Epithelial cell of esophagus (primary cell): ENCODE results near the gene GFOD1.
A peak's percentile ranks its signal among the peaks of the same experiment; 100 is the strongest.

ENCODE experiments used
- DNase-seq: peaks from one replicate; pipeline ENCODE4 v3.0.0; 2010; ENCODE audit warnings: low read depth
- H3K4me3 ChIP-seq: 2 replicates; pipeline ENCODE4 v1.5.1; 2011; ENCODE audit warnings: mild to moderate bottlenecking, low read length, control low read depth
- TF ChIP-seq, protein P1 (sequence below): IDR thresholded peaks from 2 replicates; pipeline ENCODE4 v1.5.1; 2011; ENCODE audit warnings: low read depth, mild to moderate bottlenecking, low read length, control low read depth, inconsistent platforms; ENCODE audit not compliant: insufficient read depth; ENCODE audit errors: missing control alignments

GFOD1 gene

DNA sequence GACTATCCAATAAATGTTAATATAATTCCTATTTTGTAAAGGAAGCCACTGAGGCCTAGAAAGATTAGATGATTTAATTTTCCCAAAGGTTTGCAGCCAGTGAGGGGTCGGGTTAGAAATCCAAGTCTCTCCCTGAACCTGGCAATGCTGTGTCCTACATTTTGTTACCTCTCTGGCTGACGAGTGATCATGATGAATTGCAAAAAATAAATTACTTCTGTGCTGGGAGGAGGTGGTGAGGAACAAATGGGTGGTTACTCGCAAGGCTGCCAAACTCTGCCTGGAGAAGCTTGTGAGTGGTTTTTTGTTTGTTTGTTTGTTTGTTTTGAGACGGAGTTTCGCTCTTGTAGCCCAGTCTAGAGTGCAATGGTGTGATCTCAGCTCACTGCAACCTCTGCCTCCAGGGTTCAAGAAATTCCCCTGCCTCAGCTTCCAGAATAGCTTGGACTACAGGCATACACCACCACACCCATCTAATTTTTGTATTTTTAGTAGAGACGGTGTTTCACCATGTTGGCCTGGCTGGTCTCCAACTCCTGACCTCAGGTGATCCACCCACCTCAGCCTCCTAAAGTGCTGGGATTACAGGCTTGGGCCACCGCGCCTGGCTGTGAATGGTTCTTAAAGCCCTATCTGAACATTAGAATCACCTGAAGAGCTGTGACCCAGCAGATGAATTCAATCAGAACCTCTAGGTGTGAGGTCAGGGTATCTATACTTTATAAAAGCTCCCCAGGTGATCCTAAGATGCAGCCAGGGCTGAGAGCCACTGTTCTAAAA, 138.9 kb downstream of the GFOD1 start:
- no peak for DNase-seq
- H3K4me3 ChIP-seq = no peak overlapping the region
- TF ChIP-seq, protein P1, sequence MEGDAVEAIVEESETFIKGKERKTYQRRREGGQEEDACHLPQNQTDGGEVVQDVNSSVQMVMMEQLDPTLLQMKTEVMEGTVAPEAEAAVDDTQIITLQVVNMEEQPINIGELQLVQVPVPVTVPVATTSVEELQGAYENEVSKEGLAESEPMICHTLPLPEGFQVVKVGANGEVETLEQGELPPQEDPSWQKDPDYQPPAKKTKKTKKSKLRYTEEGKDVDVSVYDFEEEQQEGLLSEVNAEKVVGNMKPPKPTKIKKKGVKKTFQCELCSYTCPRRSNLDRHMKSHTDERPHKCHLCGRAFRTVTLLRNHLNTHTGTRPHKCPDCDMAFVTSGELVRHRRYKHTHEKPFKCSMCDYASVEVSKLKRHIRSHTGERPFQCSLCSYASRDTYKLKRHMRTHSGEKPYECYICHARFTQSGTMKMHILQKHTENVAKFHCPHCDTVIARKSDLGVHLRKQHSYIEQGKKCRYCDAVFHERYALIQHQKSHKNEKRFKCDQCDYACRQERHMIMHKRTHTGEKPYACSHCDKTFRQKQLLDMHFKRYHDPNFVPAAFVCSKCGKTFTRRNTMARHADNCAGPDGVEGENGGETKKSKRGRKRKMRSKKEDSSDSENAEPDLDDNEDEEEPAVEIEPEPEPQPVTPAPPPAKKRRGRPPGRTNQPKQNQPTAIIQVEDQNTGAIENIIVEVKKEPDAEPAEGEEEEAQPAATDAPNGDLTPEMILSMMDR = no peak

DNA sequence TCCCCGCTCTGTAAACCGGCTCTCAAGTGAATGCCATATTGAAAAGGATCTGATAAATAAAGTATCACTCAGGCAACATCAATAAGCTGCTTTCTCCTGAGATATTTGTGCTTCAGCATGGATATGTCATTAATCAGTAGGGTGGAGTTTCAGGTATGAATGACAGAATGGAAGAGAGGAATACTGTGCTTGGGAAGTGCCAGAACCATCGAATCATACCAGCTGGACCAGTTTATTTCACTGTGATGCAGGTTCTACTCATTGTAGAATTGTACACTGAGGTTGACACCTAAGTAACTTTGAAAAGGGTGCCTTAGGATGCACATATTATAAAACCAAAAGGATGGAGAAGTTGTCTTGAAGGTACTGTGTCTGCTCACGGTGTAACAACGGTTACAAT, 141.2 kb downstream of the GFOD1 start:
- no peak overlapping the region for H3K4me3 ChIP-seq
- peak; percentile 76 for DNase-seq
- TF ChIP-seq, protein P1 = no peak

DNA sequence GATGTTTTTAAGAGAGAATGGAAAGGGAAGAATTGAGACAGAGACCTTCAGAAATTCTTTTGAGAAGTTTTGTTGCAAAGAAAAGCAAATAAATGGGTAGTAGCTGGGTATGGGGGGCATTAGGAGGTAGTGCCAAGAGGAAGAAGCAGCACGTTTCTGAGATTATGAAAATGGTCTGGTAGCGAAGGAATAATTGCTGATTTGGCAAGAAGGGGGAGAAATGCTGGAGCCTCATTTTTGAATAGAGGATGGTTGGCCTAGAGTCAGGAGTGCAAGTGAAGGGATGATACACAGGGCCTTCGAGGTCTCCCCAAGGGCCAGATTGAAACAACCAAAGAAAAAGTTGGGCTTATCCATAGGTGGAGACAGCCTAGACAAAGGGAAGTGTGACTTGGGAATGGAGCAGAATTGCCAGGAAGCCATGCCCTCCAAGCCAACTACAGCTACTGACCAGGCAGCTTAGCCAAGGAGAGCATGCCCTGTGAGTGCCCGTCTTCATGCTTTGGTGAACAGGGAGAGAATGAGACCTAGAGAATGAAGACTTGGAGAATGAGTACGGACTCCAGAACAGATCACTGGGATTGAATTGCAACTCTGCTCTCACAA, 144.9 kb downstream of the GFOD1 start:
- no peak overlapping the region for H3K4me3 ChIP-seq
- TF ChIP-seq, protein P1 = no peak
- no peak for DNase-seq

DNA sequence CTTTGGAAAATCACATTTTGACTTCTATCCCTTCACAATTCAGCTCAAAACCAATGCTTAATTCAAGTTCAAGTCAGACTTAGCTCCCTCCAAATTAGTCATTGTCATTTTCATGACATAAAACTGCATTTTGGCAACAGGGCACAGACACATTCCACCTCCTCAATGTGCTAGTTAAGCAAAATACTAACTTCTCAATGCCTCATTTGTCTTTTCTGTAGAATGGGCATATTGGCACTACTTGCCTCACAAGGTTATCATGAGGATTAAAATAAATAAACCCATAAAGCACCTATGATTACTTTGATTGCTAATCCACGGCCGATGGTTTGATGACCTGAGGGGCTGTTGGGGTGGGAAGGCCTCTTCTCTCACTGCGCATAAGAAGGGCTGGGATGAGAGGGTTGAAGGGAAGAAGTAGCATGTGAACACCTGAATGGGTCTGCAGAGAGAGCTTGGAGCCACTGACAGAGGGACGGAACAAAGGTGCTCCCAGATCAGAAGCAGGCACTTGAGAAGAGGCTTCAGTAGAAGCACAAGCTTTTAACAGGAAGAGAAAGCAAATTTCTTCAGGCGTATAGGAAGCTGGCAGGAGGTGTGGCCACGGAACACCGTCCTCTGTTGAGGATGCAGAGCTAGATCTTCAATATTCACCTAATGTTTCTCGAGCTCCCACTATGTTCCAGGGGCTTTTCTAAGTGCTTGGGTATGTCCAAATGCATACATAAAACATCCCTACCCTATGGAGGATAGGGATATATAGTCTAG, 147.4 kb downstream of the GFOD1 start:
- TF ChIP-seq, protein P1 = no peak
- no peak for DNase-seq
- H3K4me3 ChIP-seq = no peak overlapping the region

DNA sequence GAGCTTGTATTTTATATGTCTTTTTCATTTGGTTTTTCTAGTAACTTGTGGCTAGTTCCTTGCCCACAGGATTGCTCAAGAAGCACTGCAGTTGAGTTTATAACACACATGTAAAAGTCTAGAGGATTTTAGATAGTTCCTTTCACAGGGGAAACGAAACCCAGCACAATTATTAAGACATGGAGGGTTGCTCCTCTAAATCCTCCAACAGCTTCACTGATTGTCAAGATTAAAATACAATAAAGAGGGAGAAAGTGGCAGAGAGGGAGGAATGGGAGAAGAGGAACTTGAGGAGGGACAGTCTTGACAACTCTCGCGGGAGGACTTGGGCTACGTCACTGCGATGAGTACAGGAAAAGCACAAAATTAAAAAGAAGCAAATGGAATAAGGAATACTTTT, 149.4 kb downstream of the GFOD1 start:
- TF ChIP-seq, protein P1 = no peak
- no peak overlapping the region for H3K4me3 ChIP-seq
- no peak for DNase-seq

DNA sequence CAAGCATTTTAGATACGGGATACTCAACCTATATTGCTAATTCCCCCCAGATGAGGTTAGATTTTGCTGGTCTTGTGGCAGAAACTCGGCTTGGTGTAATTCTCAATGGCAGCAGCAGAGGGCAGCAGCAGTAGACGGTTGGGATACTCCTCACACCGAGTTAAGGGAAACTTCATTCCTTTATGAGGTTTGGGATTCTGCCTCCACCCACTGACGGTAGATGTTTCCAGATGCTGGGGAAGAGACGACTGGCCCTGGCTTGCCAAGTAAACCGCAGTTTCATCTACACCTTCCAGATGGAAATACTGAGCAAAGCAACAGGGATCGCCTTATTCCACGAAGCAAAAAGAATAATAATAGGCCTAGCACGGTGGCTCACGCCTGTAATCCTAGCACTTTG, 150.8 kb downstream of the GFOD1 start:
- no peak overlapping the region for H3K4me3 ChIP-seq
- TF ChIP-seq, protein P1 = peak; percentile 96
- DNase-seq = peak; percentile 93
